C4-2B (cell line): Measurements from ENCODE around the gene PARD3.
A peak's percentile ranks its signal among the peaks of the same experiment; 100 is the strongest.
"Not testable (repeated sequence)": the region's sequence is repeated elsewhere in the genome, so short reads cannot be mapped to it uniquely, and the experiment has no call there.

Experiments used
- H3K27ac ChIP-seq: fragments of 450-650 bp; 2 replicates; pipeline ENCODE4 v1.5.1; 2017
- CTCF ChIP-seq: fragments of 450-650 bp; conservative IDR thresholded peaks from 2 replicates; pipeline ENCODE4 v1.5.1; 2017; ENCODE audit warnings: mild to moderate bottlenecking
- ZFX ChIP-seq: fragments of 450-650 bp; IDR thresholded peaks from 2 replicates; pipeline ENCODE4 v1.6.1; 2017

The PARD3 gene

GRCh38 chr10:34370126-34370525 is 445.0 kb downstream of the PARD3 start:
- TF ChIP-seq CTCF (no peak), ZFX (no peak)
- H3K27ac ChIP-seq, result no peak overlapping the region

GRCh38 chr10:34369120-34369519 is 446.0 kb downstream of the PARD3 start:
- no peak overlapping the region for H3K27ac ChIP-seq
- no peak for TF ChIP-seq CTCF
- no peak for TF ChIP-seq ZFX

- TF ChIP-seq CTCF (no peak), ZFX (no peak)
- H3K27ac ChIP-seq, result peak overlapping the region; percentile 31; the same call in 1 of the 2 replicates
These were observed 450.7 kb downstream of the PARD3 start for GRCh38 chr10:34364253-34365037.

DNA sequence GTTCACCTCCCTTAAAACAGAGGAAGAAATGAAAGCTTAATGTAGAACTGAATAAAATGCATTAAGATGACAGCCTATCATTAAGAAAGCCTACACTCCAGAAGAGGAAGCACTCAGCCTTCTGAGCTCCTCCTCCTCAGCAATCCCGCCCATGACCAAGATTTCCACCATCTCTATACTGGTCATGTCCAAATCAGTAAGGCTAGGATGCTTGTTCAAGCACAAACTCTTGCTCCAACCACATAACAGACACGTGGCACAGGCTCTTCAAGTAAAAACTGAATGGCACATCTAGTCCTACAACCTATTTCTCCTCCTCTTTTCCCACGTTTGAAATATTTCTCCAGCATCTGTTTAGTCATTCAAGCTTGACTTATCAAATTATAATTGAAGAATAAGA is 454.1 kb downstream of the PARD3 start:
- TF ChIP-seq CTCF (no peak), ZFX (no peak)
- H3K27ac ChIP-seq, result no peak overlapping the region

GRCh38 chr10:34359435-34359813 is 455.7 kb downstream of the PARD3 start:
- H3K27ac ChIP-seq, result no peak overlapping the region
- no peak for TF ChIP-seq ZFX
- no peak for TF ChIP-seq CTCF

DNA sequence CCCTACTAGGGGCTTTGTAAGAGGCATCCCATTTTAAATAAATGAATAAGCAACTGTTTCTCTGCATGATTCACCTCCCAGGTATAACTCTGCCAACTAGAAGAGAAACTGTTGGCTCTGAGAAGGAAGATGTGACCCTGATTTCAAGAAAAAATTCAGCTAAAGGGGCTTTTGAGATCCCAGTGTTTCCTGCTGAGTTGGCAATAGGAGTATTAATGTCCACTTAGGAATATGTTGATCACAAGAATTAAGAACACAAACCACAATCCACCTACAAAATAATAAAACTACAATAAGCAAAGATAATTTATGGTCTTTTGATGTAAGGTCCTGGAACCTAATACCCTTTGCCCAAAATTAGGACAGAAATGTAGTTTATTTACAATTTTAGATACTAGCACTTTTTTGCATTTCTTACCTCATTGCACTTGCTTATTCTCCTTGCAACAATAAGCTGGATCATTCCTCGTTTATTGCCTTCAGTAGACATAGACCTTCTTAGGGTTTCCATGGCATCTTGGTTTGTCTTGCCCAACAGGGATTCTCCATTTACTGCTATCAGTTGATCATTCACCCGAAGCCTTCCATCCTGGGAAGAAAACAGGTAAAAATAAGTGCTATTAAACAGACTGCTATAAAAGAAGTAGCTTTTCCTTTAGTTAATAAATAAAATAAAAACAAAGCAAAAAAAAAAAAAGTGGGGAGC is 456.2 kb downstream of the PARD3 start:
- TF ChIP-seq CTCF (no peak), ZFX (no peak)
- H3K27ac ChIP-seq, result no peak overlapping the region

DNA sequence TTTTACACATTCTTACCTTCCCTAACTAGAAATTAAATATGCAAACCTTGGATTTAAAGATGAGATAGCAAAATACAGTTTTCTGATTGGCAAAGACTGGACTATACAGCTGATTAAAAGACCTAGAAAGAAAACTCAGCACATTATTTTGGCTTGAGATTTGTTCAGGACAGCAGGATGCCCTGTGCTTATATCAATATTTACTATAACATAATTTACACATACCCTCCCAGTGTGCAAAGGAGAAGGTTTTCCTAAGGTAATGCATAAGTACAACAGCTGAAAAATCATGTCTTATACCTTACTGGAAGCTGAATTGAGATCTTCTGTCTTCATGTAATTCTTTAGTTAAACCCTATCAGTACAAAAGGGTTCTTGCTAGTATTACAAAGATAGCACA is 458.6 kb downstream of the PARD3 start:
- peak overlapping the region; percentile 37; the same call in 1 of the 2 replicates for H3K27ac ChIP-seq
- no peak for TF ChIP-seq ZFX
- TF ChIP-seq CTCF, result no peak

DNA sequence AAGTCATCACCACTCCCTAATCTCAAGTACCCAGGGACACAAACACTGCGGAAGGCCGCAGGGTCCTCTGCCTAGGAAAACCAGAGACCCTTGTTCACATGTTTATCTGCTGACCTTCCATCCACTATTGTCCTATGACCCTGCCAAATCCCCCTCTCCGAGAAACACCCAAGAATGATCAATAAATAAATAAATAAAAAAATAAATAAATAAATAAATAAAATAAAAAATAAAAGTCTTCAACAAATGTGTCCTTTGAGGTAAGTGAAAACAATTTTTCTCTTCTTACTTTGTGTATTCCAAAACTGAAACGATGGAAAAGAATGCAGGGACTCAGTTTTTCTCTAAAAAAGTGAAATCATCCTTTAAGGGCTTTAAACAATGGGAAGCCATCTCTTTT is 461.6 kb downstream of the PARD3 start:
- H3K27ac ChIP-seq, result not testable (repeated sequence)

DNA sequence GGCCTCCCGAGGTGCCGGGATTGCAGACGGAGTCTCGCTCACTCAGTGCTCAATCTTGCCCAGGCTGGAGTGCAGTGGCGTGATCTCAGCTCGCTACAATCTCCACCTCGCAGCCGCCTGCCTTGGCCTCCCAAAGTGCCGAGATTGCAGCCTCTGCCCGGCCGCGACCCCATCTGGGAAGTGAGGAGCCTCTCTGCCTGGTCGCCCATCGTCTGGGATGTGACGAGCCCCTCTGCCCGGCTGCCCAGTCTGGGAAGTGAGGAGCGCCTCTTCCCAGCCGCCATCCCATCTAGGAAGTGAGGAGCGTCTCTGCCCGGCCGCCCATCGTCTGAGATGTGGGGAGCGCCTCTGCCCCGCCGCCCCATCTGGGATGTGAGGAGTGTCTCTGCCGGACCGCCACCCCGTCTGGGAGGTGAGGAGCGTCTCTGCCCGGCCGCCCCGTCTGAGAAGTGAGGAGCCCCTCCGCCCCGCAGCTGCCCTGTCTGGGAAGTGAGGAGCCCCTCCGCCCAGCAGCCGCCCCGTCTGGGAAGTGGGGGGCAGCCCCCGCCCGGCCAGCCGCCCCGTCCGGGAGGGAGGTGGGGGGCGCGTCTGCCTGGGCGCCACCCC is 462.4 kb downstream of the PARD3 start:
- H3K27ac ChIP-seq, result not testable (repeated sequence)
